Activated CD8-positive, alpha-beta memory T cell treated with anti-CD3 and anti-CD28 coated beads for 1 hour (primary cell): Measurements from ENCODE around the gene TSEN2.
"Not testable (repeated sequence)": the region's sequence is repeated elsewhere in the genome, so short reads cannot be mapped to it uniquely, and the experiment has no call there.

Experiments used
- DNase-seq, 2 donors: peaks; one replicate each; pipeline ENCODE4 v3.0.0-alpha.2; 2020; ENCODE audit warnings: low read depth in 1 of 2; ENCODE audit errors: extremely low read depth in 1 of 2

TSEN2 gene

GRCh38 chr3:12451960-12452359 lies 32.3 kb upstream of the TSEN2 start:
- no peak for DNase-seq

GRCh38 chr3:12452361-12453330 lies 31.6 kb upstream of the TSEN2 start:
- no peak for DNase-seq

DNA sequence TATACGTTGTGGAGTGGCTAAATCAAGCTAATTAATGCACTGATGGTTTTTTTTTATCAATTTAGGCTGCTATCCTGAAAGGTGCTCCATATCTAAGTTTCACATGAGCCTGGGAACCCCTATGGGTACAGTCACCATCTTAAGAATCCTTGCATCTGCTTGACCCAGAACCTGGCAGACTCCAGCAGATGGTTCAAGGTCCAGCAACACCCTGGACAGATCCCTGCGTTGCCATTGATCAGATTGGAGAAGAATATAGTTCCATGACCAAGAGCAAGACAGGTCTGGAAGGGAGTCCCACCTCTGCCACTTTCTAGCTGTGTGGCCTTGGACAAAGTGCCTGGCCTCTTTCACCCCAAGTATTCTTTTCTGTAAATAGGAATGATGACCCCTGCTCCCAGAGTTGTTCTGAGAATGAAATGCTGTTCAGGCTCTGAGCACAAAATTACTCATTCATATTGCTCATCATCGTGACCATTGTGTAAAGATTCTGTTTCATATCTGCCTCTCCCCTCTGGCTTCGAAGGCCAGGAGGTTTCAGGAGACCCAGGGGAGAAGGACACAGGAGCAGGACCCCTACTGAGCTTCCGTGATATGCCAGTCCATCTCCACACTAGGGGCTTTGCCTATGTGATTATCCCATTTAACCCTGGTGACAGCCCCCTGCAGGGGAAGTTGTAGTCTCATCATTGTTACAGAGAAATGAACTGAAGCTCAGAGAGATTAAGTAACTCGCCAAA lies 30.0 kb upstream of the TSEN2 start:
- no peak for DNase-seq

GRCh38 chr3:12454816-12455121 lies 29.5 kb upstream of the TSEN2 start:
- no peak for DNase-seq

DNA sequence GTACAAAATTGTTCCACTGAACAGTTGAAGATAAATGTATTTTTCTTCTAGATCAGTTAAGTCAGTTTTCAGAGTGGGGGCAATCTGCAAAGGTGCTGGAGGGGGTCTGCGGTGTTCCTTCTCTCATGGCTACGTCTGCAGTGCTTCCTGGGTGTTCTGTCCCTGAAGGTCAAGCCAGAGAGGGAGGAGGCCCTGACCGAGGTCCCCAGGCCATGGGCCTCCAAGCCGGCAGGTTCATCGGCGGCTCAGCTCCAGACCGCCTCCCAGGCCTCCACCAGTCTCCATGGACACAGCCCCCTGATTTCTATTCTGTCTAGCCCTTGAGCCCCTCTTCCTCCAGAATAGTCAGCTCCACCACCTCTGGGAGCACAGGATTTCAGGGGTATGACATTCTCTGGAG lies 28.5 kb upstream of the TSEN2 start:
- no peak for DNase-seq

DNA sequence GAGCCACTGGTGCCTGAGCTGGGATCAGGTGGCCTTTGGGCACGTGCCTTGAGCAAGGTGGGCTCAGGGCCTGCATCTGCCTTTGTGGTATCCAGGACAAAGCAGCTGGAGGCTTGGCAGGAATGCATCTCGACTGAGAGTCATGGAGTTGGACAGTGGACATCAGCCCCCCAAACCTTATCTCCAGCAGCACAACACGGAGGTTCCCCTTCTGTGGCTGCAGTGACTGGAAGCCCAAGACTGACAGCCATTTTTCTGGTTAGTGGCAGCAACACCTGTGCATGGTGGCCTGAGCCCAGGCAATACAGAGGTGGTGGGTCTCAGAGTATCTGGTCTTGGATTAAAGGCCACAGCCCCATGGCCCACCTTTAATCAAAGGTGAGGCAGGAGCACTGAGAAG lies 27.8 kb upstream of the TSEN2 start:
- DNase-seq: no peak

DNA sequence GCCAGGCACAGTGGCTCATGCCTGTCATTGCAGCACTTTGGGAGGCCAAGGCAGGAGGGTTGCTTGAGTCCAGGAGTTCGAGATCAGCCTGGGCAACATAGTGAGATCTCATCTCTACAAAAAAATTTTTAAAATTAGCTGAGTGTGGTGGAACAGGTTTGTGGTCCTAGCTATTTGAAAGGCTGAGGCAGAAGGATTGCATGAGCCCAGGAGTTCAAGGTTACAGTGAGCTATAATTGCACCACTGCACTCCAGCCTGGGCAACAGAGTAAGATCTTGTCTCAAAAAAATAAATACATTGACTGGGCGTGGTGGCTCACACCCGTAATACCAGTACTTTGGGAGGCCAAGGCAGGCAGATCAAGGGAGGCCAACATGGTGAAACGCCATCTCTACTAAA lies 26.9 kb upstream of the TSEN2 start:
- not testable (repeated sequence) for DNase-seq

GRCh38 chr3:12458901-12459300 lies 25.4 kb upstream of the TSEN2 start:
- DNase-seq: no peak

DNA sequence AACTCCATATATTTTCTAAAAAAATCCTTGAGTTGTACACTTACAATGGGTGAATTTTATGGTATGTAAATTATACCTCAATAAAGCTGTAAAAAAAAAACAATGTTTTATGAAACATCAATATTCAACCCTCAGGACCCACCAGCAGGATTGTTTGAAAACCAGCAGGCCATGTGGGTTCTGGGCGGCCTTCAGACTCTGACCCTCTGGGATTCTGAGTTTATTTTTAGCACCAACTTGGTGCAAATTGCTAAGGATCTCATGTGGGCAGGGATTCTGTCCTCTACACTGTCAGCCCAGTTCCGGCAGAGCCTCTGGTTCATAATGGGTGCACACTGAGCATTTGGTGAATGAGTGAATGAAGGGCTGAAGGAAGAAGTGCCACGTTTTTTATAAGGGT lies 24.2 kb upstream of the TSEN2 start:
- DNase-seq: no peak

- DNase-seq: no peak
Observed at GRCh38 chr3:12461097-12461649, 23.1 kb upstream of the TSEN2 start.

DNA sequence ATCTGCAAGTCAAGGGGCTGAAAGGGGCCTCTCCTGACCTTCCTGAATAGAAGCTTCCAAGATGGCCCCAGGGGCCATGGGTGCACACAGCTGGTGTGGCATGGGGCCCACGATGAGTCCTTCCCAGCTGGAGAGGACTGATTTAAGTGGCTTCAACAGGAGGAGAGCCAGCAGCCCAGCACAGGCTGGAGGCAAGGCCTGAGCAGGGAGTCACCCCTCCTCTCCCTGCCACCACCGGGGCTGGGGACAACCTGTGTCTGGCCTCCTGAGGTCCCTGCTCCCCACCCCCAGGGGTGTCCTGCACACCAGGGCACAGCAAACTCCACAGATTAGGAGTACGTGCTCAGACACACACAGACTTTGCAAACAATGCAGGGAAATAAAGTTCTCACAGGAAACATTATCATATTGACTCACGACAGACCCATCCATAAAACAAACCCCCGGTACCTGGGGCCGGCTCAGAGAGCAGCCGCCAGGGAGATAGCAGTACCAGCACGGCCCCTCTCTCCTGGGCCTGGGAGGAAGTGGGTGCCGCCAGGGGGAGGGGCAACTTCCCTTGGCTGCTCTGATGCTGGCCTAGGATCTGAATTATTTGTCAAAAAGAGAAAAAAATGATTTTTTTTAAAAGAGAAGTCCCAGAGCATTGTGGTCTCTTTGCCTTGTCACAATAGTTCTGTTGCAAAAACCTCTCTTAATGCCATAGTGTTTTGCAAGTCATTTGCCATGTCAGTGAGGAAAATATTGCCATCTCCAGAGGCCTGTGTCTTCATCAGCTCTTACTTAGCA lies 21.9 kb upstream of the TSEN2 start:
- DNase-seq: peak in 1 of 2 donors; percentile 3

DNA sequence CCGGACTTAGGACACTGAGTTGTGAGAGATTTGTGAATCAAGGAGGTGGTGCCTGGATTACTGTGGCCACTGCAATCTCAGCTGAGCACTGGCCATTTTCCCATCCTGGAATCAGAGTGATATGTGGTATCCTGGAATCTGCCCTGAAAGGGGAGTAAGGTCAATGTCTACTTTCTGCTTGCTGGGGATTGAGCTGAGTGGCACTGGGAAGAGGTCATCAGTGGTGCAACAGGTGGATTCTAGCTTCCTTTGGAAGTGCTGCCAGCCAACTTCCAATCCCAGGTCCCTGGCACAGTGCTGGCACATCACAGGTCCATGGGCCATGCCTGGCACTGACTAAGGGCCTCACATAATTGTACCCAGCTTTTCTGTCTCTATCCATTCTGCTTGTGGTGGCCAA lies 20.6 kb upstream of the TSEN2 start:
- DNase-seq: no peak

GRCh38 chr3:12464181-12464580 lies 20.1 kb upstream of the TSEN2 start:
- no peak for DNase-seq

GRCh38 chr3:12465151-12465835 lies 19.0 kb upstream of the TSEN2 start:
- no peak for DNase-seq

GRCh38 chr3:12465836-12466225 lies 18.4 kb upstream of the TSEN2 start:
- DNase-seq: no peak

DNA sequence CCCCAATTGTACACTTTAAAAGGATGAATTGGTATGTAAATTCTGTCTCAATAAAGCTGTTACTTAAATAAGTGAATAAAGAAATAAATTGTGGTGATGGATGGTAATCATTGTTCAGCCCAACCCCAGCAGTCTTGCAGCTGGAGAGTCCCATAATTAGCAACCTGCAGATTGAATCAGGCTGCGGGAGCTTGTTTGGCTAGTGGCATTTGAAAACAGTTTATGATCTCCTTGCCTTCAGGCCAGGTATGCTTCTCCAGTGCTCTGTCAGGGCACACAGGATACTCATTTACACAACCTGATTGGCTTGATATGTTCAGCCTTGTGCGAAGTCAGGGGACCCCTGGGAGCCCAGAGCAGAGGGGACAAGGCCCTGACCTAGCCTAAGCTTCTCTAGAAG lies 16.5 kb upstream of the TSEN2 start:
- no peak for DNase-seq

DNA sequence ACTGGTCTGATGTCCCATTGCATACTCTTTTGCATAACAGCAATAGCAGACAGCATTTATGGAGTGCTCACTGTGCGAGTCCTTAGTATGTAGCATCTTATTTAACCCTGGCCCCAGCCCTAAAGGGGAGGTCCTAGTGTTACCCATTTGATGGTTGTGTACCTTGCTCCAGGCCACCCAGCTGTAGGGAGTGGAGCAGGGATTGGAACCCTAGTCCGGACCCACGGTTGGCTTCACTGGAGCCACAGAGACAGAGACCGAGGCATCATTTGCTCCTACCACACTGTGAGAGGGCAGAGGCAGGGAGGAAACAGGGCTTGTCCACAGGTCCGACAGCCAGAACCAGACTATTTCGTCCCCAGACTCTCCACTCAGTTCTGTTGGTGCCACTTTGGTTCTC lies 16.0 kb upstream of the TSEN2 start:
- no peak for DNase-seq

GRCh38 chr3:12468757-12469156 lies 15.5 kb upstream of the TSEN2 start:
- DNase-seq: no peak

DNA sequence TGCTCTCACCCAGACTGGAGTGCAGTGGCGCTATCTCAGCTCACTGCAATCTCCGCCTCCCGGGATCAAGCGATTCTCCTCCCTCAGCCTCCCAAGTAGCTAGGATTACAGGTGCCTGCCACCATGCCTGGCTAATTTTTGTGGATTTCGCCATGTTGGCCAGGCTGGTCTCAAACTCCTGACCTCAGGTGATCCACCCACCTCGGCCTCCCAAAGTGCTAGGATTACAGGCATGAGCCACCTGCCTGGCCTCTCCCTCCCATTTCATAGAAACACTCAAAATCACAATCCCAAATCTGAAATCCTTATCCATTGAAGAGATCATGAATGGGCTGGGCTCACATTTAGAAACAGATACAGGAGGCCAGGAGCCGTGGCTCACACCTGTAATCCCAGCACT lies 15.1 kb upstream of the TSEN2 start:
- not testable (repeated sequence) for DNase-seq

DNA sequence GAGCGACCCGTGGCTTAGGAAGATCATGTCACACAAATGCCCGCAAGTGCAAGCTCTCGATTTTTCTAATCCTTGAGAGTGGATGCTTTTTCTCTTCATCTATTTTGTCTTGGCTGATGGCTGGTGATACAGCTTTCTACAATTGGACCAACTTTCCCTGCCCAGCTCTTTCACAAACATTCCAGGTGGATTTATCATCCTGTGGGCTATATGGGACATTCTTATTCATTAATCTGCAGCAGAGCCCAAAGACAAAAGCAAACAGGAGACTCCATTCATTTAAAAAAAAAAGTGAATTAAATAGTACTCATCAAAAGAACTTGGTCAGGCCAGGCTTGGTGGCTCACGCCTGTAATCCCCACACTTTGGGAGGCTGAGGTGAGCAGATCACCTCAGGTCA lies 14.2 kb upstream of the TSEN2 start:
- DNase-seq: no peak

DNA sequence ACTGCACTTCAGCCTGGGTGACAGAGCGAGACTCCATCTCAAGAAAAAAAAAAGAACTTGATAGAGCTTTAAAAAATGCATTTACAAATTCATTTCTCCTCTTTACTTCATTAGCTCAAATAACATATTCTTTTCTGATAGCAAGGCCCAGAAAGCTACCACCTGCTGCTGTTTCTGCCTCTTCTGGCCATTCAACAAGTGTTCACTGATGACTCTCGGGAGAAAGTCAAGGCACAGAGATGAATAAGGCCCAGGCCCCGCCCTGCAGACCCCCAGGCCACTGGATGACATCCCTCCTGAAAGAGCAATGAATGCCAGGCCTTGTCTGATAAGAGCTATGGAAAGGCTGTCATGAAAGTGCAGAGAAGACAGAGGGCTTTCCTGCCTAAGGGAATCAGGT lies 13.6 kb upstream of the TSEN2 start:
- no peak for DNase-seq
